HG02970 (cell line): Measurements from ENCODE around the gene MED22.
"Not testable (repeated sequence)": the region's sequence is repeated elsewhere in the genome, so short reads cannot be mapped to it uniquely, and the experiment has no call there.

Experiments
- ATAC-seq: cut with Tn5 transposase; IDR thresholded peaks from one replicate; pipeline ENCODE4 v1.9.1; 2021; ENCODE audit warnings: mild to moderate bottlenecking, moderate library complexity, moderate number of reproducible peaks; ENCODE audit not compliant: unreplicated experiment, low FRiP score

The MED22 gene

DNA sequence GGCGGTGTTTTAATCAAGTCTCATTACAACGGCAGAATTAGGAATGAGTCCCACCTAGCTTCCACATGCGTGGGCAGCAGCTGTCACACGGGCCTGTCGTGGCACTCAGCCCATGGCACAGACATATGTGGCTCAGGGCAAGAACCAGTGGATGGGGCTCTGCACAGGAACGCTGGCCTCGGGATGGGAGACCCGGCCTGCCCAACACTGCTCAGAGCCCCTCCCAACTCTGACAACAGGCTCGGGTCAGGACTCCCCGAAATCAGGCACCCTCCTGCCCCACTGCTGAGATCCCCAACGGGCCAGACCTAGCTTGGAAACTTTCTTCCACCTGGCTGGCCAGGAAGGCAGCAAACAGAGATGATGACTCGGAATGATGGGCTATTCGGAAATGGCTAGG lies 7.0 kb downstream of the MED22 start:
- ATAC-seq, result no peak

DNA sequence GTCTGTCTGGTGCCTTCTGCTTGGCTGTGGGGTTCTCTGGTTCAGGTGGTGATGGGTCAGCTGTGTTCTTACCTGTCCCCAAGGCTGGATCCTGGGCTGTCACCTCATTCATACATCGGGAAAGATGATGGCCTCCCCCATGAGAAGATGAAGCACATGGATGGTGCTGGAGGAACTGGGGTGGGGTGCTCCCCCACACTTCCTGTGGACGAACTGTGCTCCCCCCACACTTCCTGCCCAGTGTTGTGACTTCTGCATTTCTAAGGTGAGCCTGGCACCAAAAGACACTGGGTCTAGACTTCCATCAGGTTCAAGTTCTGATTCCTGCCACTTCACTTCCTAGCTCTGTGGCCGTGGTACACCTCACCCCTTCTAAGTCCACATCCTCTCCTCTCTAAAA lies 7.7 kb downstream of the MED22 start:
- no peak for ATAC-seq

DNA sequence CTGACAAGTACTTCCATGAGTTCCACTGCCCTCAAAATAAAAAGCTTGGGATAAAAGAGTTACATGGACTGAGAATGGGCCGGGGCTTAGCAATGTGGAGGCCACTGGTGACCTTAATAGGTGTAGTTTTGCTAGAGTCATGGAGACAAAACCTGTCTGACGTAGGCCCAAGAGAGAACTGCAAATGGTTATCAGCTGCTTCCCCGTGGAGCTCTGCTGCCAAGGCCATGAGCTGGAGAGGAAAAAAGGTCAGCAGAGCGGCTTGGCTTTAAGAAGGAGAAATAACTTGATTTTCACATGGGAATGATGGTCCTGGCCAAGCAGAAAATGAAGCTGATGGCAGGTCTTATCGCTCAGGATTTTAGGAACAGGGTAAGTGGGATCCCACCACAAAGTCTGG lies 8.3 kb downstream of the MED22 start:
- no peak for ATAC-seq

DNA sequence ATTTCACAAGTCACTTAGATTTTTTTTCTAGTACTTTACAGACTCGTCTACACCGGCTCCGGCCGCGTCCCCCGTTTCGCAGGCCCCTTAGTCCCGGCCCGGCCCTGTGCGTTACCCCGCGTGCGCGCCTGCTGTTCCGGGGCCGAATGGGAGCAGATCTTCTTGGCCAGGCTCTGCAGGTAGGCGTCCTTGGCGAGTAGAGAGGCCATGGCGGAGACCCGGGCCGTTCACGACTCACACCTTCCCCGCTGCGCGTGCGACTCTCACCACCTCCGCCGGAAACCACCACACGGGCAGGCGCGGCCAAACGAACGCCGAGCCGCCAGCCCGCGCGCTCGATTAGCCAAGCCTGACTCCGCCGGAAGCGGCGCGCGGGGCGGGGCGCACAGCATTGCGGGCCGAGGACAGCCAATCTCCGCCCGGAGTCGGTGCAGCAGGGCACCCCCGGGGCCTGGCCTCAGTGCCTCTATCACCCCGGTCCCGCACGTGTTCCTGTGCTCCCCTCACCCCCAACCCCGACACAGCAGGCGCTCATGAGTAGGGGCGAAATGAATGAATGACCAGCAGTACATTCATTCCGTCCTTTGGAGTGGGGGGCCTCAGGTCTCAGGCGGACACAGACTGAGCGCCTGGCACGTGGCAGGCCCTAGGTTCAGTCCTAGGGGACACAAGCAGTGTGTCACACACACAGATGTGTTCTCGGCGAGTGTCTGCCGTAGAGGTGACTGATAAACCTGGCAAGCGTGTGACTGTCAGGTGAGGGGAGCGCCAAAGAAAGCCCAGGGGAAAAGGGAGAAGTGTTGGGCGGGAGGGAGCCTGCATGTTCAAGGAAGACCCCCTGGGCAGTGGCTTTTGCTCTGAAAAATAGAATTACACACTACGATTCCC lies 11.8 kb downstream of the MED22 start, which contains the start of gene SURF6:
Gene SURF6, minus strand, starts transcription at position 265 of the 888 bp plus-strand sequence. Its CDS starts 56 bp downstream, at position 209.
- peak; percentile 88 for ATAC-seq

DNA sequence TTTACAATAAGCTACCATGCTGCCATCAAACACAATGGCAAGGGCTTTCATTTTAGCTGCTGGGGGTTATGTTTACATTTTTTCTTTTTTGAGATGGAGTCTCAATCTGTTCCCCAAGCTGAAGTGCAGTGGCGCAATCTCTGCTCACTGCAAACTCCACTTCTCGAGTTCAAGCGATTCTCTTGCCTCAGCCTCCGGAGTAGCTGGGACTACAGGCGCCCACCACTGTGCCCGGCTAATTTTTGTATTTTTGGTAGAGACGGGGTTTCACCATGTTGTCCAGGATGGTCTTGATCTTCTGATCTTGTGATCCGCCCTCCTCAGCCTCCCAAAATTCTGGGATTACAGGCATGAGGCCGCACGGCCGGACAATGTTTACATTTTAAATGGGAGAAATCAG lies 13.0 kb downstream of the MED22 start:
- not testable (repeated sequence) for ATAC-seq

DNA sequence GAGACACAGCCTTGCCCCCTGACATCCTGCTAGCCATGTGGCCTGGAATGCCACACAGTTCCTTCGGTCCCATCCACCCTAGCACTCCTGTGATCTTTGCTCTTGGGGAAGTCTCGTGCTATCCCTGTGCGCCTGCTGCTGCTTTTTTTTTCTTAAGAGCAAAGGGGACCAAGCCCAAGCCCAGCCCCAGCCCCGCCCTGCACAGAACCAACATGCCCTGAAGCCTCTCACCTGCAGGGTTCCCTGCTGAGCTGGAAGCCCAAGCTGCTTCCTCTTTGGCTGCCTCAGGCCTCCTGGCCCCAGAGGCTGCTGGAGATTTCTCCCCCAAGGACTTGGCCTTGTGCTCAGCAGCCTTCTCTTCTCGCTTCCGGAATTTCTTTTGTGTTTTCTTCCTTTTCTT lies 13.8 kb downstream of the MED22 start:
- no peak for ATAC-seq

DNA sequence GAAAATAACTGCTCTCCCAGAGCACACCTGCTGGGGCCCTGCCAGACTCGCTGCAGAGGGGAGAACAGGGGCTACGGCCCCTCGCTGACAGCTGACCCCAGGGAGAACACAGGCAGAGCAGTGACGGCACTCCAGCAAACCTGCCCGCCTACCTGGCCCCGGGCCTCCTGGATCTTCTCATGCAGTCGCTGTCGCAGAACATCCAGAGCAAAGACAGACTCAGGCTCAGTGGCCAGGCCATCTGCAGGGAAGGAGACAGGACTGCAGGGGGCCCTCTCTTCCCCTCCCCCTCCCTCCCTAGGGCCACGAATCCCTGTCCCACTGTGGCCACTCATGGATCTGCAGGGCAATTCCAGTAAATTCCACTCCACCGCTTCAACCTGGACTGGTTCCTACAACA lies 14.4 kb downstream of the MED22 start:
- no peak for ATAC-seq

DNA sequence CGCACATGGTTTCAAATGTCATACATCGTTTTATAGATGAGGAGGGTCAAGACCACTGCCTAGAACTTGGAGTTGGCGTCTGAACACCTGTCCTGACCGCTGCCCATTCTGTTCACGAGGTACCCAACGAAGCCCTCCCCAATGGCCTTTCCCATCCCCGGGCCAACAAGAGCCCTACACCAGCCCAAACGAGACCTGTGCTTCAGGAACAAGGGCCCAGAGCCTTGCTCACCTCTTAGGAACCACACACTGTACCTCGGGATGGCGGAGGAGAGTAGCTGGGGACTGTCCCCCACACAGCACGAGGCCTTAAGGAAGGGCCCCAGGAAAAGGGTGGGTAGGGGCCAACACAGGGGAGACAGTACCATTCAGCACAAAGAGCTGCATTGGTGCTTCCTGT lies 14.9 kb downstream of the MED22 start:
- no peak for ATAC-seq

DNA sequence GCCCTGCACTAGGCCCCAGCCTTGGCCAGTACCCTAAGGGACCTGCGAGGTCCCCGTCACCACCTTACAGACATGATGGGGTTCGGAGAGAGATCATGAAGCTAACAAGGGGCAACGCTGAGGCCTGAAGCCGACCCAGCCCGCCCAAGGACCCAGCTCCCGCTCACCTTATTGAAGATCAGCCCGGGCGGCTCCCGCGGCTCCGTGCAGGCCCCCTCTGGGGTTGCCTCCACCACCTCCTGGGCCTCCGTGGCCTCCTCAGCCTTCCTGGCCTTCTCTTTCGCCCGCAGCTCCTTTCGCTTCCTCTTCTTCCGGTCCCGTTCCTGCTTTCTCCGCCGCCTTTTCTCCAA lies 15.6 kb downstream of the MED22 start:
- no peak for ATAC-seq

DNA sequence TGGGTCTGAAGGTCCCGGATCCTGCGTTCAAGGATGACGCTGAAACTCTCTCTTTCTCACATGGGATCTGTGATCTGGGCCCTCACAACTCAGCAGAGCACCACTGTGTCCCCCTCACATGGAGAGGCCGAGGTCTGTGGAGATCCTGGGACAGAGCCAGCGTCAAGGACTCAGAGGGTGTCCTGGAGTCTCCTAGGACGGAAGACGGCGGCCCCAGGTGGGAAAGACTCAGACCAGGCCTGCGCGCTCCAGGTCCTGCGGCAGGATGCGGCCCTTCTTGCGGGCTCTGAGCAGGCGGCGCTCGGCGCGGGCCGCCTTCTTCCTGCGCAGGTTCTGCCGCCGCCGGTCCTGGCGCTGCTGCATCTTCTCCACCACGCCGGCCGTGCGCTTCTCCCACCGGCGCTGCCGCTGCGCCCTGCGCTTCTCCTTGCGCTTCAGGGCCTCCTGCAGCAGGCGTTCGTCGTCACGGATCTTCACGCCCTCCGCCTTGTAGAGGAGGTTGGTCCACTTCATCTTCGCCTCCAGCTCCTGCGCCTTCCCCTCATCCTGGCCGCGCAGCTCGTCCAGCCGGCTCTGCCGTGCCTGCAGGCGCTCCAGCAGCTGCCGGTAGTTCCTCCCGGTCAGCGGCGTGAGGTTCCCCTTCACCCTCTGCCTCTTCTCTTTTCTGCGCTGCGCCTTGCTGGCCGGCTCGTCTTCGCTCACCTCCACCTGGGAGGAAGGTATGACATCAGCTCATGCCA lies 16.1 kb downstream of the MED22 start:
- ATAC-seq, result no peak

DNA sequence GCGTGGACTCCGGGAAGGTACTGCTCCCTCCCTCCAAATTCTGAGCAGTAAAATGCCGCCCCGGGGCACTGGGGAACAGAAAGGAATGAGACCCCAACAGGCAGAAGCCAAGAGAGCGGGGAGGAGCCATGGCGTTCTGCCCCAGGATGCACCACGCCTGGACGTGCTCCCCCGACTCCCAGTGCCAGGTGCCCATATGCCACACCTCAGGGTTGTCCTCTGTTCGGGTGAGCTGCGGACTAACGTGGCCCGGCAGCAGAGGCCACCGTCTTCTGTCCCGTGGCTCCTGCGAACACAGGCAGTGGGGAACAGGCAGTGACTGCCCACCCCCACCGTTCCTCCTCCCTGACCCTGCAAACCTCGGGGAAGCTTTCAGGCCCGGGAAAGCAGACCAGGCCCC lies 16.7 kb downstream of the MED22 start:
- no peak for ATAC-seq

DNA sequence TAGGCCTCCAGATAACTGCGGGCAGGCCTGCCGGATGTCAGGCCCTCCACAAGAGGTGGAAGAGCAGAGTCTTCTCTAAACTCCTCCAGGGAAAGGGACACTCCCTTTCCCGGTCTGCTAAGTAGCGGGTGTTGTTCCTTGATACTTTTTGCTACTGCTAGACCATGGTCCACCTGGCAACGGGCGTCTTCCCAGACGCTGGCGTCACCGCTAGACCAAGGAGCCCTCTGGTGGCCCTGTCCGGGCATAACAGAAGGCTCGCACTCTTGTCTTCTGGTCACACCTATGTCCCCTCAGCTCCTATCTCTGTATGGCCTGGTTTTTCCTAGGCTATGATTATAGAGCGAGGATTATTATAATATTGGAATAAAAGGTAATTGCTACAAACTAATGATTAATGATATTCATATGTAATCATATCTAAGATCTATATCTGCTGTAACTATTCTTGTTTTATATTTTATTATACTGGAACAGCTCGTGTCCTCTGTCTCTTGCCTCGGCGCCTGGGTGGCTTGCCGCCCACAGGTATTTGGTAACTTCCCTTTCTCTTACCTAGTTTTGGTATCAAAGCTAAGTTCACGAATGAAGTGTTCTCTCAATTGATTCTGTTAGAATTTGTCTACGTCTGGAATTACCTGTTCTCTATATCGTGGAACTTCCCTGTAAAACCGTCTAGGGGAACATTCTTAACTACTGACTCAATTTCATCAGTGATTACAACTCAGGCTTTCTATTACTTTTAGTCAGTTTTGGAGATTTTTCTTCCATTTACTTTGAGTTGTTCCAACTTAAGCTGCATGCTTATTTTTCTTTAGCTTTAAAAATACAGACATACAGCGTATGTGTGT lies 18.4 kb downstream of the MED22 start:
- ATAC-seq, result not testable (repeated sequence)

DNA sequence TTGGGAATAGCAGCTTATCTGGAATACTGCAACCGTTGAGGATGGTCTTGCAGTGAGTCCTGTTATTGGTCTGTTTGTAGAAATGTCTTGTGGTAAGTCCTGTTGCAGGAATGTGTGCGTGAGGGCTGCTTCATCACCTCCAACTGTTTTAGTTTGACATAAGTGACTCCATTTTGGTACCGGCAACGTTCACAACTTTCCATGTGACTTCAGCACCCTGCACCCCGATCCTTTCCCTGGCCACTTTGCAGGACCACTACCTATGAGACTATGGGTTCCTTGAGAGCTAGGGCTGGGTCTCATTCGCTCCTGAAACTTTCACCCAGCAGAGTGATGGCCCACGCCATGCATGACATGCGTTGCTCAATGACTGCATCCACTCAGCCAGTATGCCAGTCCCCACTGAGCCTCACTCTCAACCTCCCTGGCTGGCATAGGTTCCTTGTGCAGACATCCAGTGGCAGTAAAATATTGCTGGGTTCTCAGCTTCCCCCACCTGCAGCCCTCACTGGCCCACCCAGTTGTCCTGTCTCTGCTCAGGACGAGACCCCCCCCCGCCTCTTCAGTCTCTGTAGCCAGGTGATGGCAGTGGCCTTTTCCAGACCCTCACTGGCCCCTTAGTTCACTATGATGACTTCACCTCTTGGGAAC lies 20.0 kb downstream of the MED22 start:
- no peak for ATAC-seq

DNA sequence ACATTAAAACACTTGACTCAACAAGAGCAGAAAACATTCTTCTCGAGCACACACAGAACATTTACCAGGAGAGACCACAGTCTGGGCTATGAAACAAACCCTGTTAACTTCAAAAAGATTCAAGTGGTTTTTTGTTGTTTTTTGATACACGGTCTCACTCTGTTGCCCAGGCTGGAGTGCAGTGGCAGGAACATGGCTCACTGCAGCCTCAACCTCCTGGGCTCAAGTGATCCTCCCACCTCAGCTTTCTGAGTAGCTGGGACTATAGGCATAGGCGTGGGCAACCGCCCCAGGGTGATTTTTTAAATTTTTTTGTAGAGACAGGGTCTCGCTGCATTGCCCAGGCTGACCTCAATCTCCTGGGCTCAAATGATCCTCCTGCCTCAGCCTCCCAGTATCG lies 20.9 kb downstream of the MED22 start:
- ATAC-seq, result not testable (repeated sequence)

DNA sequence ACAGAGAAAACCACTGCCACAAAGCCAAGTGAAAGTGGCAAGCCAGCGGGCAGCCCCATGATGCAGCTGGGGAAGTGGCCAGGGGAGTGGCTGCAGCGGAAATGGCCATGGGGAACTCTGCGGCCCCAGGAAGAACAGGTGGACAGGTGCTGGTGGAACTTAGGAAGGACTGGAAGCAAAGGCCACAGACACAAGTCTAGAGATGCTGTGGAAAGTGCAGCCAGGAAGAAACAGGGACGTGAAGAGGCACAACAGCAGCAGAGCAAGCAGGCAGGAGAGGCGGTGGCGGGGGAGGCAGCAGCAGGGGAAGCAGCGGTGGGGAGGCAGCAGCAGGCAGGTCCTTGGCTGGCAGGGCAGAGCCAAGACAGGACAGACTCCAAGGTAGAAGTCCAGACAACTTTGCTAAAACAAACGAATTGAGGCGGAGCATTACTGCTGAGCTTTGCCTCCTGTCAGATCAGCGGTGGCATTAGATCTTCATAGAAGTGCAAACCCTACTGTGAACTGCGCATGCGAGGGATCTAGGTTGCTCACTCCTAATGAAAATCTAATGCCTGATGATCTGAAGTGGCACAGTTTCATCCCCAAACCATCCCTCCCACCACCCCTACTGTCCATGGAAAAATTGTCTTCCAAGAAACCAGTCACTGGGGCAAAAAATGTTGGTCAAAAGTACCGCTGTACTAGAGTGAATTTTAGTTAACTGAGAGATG lies 23.8 kb downstream of the MED22 start:
- ATAC-seq, result no peak

DNA sequence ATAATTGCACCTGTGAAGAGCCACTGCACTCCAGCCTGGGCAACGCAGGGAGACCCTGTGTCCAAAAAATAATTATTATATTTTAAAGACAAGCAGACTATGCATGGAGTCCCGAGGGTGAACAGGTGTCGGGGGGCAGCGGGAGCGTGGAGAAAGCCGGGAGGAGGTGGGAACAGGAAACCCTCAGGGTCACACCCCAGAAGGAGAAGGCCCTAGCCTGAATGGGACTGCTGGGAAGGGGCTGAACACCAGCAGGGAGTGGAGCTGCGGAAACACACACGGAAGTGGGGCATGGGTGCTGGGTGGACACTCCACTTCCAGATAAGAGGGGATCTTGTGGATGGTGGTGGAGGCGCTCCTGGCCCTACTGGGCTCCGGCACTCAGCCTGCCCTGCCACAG lies 24.7 kb downstream of the MED22 start:
- no peak for ATAC-seq

DNA sequence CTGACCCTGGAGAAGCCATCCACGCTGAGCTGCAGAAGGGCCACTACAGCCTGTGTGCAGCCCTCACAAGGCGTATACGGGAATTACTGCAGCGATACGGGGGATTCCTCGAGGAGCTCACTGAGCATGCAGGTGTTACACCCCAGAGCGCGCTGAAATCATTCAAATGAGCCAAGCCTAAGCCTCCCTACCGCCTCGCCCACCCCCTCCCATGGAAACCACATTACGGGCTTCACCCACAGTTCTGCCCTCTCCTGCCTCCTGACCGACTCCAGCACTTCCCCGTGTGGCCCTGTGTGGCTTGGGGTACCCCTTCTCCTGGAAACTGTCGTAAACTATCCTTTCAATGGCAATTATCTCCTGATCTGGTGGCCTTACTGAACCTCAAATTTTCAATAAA lies 25.2 kb downstream of the MED22 start:
- ATAC-seq, result no peak

DNA sequence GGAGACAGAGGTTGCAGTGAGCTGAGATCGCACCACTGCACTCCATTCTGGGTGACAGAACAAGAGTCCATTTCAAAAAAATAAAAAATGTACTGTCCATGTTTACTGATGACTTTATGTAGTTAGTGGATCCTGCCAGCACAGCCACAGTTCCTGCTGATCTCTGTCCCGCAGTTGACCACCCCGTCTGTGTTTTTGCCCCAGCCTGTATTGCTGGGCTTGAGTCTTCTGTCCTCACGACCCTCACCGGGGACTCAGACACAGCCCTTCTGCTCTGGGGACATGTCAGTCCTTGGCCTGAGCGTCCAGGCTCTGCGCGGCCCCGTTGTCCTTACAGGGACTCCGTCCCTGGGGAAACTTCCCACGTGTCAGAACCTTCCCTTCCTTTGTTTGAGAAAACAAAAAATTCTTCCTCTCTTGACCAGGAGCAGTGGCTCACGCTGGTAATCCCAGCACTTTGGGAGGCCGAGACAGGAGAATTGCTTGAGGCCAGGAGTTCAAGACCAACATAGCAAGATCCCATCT lies 26.5 kb downstream of the MED22 start:
- no peak for ATAC-seq

DNA sequence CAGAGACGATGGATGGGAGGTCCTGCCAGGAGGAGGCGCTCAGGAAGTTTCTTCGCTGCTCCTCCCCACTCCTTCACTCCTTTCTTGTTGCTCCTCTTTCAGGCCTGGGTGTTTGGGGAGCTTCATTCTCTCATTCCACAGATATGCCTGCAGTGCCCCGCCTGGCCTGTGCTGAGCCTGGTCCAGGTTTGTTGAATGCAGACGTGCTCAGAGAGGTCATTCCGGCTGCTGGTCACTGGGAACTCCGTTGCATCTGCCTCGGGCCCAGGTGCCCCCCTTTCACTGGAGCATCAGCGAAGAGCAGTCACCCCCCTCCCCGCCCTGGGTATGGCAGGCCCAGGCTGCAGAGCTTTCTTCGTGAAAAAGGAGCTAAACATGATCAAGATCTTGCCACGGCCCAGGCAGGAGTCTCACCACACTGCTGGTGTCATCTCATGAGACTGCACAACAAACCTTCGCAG lies 27.5 kb downstream of the MED22 start:
- no peak for ATAC-seq
